Activated CD4-positive, alpha-beta T cell treated with anti-CD3 and anti-CD28 coated beads, Interleukin-2, Interleukin-6, amounts not matched to agents 100 ng/mL and 50 ng/mL, durations not matched to agents 16 hours and 8 hours (primary cell): ENCODE measurements around the gene CCDC74B.
"Not testable (repeated sequence)": the region's sequence is repeated elsewhere in the genome, so short reads cannot be mapped to it uniquely, and the experiment has no call there.

ENCODE experiments used
- DNase-seq: peaks from one replicate; pipeline ENCODE4 v3.0.0-alpha.2; 2020

Gene CCDC74B

GRCh38 chr2:130165293-130166016, 20.5 kb upstream of the CCDC74B start:
- DNase-seq = no peak

- DNase-seq = no peak
These were observed 18.1 kb upstream of the CCDC74B start for GRCh38 chr2:130162968-130163367.

DNA sequence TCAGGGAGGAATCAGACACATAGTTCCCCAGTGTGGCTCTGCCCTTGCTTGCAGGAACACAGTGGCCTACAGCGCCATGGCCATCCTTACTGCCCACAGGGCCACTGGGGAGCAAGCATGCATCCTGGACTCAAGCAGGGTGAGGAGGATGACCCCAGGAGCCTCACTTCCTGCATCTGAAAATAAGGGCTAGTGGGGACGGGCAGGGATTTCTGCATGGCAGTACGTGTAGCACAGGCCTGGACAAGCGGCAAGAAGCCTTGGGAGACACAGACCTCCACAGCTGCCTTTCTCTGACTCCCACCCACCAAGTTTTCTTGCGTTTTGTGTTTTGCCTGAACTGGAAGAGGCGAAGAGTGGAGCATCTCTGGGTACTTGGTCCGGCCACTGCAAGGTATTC, 17.6 kb upstream of the CCDC74B start:
- DNase-seq = not testable (repeated sequence)

- not testable (repeated sequence) for DNase-seq
These were observed 16.2 kb upstream of the CCDC74B start for GRCh38 chr2:130160838-130161705.

DNA sequence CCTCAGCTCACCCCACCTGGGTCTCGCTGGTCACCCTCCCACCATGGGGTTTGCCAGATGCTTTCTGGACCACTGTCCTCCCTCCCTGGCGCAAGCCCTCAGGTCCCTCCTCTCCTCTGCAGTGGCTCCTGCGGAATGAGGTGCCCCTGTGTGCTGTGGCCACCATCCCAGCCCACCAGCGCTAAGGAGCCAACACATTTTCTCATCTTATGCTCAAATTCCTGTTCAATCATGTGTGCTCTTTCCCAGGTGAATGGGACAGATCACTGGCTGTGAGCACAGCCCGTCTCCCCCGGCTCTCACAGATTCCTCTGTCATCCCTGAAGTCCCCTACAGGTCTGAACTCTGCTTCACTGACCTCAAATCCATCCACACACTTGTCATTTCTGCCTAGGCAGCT, 15.2 kb upstream of the CCDC74B start:
- no peak for DNase-seq

DNA sequence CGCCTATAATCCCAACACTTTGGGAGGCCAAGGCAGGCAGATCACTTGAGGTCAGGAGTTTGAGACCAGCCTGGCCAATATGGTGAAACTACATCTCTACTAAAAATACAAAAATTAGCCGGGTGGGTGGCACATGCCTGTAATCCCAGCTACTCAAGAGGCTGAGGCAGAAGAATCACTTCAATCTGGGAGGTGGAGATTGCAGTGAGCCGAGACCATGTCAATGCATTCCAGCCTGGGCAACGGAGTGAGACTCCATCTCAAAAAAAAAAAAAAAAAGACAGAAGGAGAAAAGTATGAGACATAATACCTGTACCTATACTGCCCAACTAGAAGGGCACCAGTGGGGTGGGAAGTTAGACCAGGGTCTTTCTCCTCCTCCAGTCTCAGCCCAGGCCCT, 14.5 kb upstream of the CCDC74B start:
- DNase-seq = not testable (repeated sequence)

GRCh38 chr2:130158631-130159030, 13.7 kb upstream of the CCDC74B start:
- no peak for DNase-seq

DNA sequence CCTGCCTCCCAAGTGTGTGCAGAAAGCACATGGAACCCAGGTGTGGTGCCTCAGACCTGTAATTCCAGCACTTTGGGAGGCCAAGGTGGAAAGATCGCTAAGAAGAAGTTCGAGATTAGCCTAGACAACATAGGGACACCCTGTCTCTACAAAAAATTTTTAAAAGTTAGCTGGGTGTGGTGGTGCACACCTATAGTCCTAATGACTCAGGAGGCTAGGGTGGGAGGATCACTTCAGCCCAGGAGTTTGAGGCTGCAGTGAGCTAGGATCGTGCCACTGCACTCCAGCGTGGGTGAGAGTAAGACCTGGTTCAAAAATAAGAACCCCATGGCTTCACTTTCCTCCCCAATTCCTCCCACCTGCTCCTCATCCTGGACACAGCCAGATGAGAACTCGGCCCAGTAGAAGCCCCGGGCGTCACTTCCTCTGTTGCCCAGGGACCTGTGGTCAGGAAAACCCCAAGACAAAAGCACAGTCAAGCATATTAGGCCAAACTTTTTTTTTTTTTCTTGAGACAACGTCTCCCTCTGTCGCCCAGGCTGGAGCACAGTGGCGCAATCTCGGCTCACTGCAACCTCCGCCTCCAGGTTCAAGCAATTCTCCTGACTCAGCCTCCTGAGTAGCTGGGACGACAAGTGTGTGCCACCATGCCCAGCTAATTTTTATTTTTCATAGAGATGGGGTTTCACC, 13.1 kb upstream of the CCDC74B start:
- DNase-seq = peak; percentile 41

DNA sequence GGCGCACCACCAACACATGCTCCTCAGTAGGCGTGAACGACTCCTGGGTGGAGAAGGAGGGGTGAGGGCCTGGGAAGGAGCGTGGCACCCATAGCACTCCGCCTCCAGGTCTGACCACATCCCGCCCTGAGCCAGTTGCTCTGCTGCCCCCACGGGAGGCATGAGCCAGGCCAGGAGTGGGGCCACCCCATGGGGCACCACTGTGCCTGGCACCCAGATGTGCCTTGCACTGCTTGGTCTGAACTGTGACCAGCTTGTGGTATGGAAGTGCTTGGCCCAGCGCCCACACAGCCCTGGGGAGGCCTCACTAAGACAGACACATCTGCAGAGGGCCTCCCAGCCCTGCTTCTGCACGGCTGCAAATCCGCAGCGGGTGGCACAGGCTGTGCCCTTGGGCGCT, 12.4 kb upstream of the CCDC74B start:
- DNase-seq = not testable (repeated sequence)

- DNase-seq = no peak
These were observed 11.7 kb upstream of the CCDC74B start for GRCh38 chr2:130156624-130157004.

DNA sequence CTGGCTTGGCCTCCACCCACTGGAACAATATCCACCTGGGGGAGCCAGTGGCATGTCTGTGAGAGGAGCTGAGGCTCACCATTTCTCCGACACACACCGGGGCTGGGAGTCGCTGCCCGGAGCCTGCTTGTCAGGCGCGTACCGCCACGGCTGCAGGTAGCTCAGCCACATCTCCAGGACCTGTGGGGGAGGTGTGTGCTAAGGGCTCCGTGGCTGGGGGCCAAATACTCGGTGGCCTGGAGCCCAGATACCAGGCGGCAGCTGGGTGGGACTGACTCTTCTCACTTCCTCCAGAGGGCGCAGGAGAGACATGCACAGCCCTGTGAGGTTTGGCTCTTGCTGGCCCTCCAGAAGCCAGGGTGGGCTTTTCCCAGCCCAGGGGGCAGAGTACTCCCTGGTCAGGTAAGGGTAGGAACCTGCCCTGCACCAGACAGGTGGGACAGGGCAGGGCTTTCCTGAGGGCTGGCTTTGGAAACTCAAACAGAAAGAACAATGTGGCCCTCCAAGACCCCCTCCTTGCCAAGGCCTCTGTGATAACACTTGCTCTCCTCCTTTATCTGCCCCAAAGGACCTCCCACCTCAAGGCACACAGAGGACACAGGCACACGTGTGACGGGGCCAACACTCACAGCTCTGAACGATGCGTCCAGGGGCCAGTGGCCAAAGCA, 11.2 kb upstream of the CCDC74B start:
- DNase-seq = peak; percentile 40

DNA sequence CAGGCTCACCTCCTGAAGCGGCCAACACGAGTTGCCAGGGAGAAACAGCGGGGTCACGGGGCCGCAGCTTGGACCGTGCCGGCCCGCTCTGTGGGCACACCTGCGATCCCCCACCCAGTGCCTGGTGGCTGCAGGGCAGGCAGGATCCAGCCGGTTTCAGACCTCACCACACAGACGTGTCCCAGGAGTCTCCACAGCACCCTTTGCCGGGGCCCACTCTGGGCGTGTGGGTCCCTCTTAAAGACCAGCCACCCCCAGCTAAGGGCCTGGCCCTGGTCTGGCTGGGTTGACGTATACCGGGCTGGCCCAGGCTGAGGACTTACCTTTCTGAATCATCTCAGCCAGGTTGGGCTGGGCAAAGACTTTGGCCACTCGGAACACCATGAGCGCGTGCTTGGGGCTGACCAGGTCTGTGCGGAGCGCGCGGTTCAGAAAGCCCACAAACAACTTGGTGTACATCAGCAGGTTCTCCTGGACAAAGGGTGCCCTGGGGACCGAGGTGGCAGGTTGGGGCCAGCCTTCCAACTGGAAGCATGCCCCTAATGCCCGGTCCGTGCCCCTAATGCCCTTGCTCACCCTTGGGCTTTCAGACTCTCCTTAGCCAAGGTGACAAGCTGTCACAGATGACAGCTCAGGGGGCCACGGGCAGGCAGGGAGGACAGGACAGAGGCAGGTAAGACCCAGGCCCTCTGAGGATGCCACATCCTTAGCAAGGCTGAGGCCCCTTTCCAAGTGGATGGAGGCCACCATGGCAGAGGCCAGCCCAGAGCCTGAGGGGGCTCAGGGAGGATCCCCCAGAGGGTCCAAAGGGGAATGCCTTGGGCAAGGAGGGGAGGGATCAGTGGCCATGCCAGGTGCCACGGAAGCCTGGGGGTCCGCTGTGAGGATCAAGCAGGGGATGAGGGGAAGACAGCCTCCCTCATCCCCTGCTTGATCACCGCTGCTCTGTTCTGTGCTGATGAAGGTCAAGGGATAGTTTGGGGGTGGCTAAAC, 10.2 kb upstream of the CCDC74B start:
- no peak for DNase-seq

DNA sequence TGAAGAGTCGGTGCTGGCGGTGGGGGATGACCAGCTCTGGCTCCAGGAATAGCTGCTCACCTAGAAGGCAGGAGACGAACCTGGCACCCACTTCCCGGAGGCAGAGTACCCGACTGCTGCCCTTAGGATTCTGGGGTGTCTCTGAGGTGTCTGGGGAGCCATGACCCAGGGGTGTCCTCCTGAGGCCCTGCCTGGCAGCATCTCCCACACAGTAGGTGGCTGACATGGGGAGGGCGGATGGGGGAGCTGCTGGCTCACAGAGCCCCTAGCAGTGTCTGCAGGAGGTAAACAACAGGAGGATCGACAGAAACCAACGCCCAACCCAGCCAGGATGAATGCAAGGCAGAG, 9.5 kb upstream of the CCDC74B start:
- DNase-seq = not testable (repeated sequence)

GRCh38 chr2:130153721-130154422, 9.0 kb upstream of the CCDC74B start:
- DNase-seq = not testable (repeated sequence)

DNA sequence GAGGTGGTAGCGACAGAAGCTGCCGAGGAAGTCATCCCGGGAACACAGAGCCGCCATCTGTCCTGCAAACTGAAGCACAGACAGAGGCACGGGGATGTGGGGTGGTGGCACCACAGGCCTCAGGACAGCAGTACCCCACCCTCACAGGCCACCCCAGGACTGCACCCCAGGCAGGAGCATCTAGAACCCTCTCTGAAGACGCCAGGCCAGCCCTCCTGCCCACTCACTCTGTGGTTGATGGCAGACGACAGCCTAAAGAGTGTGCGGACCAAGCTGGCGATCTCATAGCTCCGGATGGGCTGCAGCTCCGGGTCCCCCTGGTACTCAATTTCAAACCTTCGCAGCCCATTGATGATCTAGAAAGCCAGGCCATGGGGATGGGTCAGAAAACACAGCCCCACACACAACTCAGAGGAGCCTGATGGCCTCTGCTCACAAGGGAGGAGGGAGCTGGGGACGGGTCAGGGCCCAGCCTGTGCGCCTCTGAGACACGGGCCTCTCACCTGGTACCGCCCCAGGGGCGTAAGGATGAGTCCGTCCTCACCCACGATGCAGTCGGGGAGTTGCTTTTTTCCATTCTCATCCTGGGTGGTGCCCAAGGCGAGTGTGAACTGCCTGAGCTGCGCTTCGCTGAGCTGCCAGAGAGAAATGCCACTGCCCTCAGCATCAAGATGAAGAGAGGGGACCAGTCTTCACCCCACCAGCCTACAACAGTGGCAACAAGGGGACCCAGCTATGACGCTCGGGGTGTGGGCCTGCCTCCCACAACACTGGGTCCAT, 8.1 kb upstream of the CCDC74B start:
- DNase-seq = no peak

- DNase-seq = not testable (repeated sequence)
These were observed 7.4 kb upstream of the CCDC74B start for GRCh38 chr2:130152136-130152815.

GRCh38 chr2:130151145-130151512, 6.2 kb upstream of the CCDC74B start:
- DNase-seq = not testable (repeated sequence)

GRCh38 chr2:130150181-130151144, 5.6 kb upstream of the CCDC74B start:
- no peak for DNase-seq
